Measurements from ENCODE around the gene MS4A12.
"Not testable (repeated sequence)": the region's sequence is repeated elsewhere in the genome, so short reads cannot be mapped to it uniquely, and the experiment has no call there.

MS4A12 gene, protein sequence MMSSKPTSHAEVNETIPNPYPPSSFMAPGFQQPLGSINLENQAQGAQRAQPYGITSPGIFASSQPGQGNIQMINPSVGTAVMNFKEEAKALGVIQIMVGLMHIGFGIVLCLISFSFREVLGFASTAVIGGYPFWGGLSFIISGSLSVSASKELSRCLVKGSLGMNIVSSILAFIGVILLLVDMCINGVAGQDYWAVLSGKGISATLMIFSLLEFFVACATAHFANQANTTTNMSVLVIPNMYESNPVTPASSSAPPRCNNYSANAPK

DNA sequence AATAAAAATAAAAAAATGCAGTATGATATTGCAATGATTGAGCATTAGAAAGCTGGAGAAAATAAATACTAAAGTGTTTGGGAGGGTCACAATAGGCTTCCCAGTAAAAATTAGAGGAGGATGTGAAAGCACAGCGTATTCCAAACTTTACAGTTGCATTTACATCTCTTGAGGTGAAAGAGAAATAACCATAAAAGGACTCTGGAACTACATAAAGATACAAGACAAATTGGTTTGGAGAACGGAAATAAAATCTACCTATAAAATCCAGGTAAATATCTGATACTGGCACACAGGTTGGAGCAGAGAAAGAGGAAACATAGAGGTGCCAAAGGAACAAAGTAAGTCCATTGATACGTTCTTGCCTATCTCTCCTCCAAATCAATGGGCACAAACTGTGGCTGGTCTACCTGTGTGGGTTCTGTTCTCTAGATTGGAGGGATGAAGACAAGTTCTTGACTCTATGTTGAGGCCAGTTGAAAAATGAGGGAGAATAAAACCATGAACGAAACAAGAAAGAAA, at the start of gene MS4A12:
MS4A12 (plus strand) TSS at position 291 of the 522 bp plus-strand sequence. CDS start 4,541 bp downstream, outside the sequence.
- no peak for DNase-seq (ENCODE audit: low read depth)

DNA sequence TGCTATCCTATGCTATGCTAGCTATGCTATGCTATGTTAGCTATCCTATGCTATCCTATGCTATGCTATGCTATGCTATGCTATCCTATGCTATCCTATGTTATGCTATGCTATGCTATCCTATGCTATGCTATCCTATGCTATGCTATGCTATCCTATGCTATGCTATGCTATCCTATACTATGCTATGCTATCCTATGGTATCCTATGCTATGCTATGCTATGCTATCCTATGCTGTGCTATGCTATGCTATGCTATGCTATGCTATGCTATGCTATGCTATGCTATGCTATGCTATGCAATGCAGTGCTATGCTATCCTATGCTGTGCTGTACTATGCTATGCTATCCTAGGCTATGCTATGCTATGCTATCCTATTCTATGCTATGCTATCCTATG, 45.5 kb upstream of the MS4A12 start:
- DNase-seq (ENCODE audit: low read depth): no peak

DNA sequence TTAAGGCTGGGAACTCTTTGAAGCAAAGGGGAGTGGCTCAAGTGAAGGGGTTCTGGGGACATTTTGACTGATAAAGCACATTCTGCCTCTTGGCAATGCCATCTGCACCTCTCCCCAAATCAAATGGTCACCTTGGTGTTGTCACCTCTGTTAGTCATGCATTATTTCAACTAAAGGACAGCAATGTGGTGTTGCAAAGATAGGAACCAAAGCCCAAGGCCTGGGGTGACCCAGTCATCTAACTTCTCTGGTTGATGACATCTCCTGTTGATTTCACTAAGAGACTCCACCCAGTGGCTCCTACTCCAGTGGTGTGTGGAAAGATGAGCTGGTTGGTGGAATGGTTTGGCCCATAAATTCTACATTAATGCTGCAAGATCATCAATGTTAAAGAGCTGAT, 44.7 kb upstream of the MS4A12 start:
- DNase-seq (ENCODE audit: low read depth): no peak

DNA sequence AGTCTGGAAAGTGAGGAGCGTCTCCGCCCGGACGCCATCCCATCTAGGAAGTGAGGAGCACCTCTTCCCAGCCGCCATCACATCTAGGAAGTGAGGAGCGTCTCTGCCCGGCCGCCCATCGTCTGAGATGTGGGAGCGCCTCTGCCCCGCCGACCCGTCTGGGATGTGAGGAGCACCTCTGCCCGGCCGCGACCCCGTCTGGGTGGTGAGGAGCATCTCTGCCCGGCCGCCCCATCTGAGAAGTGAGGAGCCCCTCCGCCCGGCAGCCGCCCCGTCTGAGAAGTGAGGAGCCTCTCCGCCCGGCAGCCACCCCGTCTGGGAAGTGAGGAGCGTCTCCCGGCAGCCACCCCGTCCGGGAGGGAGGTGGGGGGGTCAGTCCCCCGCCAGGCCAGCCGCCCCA, 41.4 kb upstream of the MS4A12 start:
- not testable (repeated sequence) for DNase-seq (ENCODE audit: low read depth)

DNA sequence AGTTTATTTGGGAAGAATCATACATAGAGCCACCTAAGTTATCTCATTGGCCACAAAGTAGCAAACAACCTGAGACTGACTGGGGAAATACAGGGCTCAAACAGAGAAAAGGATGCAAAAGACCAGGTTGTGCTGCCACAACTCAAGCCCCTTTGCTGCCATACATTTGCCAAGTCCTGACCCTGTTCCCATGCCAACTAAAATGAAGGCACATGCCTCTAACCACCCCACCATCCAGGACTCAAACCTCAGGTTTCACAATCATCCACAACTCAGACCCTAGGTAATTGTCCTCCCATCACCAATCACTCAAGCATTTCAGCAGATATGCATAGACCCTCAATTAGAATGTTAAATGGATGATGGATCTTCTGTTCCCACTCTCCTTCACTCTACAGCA, 38.4 kb upstream of the MS4A12 start:
- no peak for DNase-seq (ENCODE audit: low read depth)

DNA sequence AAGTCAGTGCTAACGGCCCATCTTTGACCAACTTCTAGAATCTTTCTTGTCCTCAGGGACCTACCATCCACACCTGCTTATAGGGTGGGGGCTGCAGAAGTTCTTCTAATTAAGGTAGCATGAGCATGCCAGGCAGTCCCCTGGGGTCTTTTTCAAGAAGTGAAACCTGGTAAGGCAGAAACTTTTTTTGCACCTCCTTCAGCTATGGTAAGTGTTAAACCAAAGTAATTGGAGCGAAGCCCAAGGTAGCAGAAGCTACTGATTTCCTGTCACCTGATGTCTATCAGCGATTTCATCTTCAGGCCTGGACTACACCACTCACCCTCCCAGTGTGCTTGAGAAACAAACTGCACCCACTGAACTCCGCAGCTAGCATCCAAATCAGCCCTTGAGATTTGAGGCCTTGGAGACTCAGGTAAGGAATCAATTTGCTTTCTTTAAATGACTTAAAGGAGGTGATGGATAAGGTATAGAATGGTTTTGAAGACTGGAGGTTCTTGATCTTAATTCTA, 37.0 kb upstream of the MS4A12 start, which contains the start of gene MS4A1:
MS4A1 (plus strand) TSS at position 317 of the 512 bp plus-strand sequence. CDS start 6,528 bp downstream, outside the sequence.
- DNase-seq (ENCODE audit: low read depth): no peak

DNA sequence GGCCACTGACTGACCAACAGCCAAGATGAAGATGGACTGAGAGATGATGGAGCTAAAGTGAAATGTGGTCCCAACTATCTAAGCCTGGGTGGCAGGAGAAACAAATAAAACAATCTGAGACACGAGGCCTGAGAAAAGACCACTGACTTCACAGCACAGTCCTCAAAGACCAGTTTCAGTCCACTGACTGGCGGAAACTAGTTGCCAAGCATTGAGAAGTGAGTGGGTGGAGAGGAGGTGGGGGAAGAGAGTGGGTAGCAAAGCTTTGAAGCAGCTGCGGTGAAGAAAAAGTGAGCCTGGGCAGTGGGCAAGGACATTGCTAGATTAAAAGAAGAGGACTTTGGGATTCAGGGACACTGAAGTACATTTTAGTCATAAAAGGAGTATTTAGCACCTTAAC, 35.0 kb upstream of the MS4A12 start:
- no peak for DNase-seq (ENCODE audit: low read depth)

DNA sequence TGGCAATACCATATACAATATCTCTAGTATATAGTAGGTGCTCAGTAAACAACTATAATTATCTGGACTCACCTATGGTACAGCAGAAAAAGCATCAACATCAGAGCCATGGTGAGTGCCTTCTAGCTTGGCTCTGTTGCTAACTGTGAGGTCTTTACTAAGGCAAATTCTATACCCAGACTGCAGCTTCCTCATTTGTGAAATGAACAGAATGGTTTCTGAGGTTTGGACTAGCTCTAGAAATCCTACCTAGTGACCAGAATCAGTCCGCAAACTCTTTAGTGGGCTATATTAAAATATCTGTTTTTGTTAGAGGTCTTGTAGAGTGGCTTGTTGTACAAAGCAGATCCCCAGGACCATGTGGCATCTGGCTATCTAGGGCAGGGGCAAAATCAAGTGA, 33.2 kb upstream of the MS4A12 start:
- DNase-seq (ENCODE audit: low read depth): no peak

DNA sequence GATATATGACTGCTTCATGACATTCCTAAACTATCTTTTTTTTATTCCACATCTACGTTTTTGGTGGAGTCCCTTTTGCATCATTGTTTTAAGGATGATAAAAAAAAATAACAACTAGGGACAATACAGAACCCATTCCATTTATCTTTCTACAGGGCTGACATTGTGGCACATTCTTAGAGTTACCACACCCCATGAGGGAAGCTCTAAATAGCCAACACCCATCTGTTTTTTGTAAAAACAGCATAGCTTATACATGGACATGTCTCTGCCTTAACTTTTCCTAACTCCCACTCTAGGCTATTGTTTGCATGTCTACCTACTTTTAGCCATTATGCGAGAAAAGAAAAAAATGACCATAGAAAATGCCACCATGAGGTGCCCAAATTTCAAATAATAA, 23.7 kb upstream of the MS4A12 start:
- DNase-seq (ENCODE audit: low read depth): no peak

DNA sequence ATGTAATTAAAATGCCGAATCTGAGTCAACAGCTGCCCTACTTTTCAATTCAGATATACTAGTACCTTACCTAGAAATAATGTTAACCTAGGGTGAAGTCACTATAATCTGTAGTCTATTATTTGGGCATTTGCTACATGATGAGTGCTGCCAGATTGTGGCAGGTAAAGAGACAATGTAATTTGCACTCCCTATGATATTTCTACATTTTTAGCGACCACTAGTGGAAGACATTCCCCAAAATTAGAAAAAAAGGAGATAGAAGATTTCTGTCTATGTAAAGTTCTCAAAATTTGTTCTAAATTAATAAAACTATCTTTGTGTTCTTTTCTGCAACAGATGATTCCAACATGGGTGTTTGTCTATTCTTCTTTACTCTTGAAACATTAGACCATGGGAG, 22.9 kb upstream of the MS4A12 start:
- no peak for DNase-seq (ENCODE audit: low read depth)

DNA sequence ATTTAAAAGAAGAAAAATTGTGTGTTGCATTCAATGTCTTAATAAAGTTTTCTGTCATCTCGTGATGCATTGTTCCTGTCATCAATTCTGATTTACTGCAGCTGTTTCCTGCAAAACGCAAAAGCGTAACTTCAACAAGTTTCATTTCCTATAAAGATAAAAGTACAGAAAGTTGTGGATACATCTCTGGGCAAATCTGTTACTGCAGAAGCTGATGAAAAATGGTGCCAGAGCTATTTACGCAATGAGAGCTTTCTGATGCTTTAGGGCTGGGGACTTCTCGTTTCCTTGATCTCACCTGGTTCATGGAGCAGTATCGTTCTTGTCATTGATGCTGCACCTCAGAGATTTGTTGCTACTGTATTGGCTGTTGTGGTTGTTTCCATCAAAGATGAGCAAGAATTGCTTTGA, 15.5 kb upstream of the MS4A12 start:
- DNase-seq (ENCODE audit: low read depth): no peak

DNA sequence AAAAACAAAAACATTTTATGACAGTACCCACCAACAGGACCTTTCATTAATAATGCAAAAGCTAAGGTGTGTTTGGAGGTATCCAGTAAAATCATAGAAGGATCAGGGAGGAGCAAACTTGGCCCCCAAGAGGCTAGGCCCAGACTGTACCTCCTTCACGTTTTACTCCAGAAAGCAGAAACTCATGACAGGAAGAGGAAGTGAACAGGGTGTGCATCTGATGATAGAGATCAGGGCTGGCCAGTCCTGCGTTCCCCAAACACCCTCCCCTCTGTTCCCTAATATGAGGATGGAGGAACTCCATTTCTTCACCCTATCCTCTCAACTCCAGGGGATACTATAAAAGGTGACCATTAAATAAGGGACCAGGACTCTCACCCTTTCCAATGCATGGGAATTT, 10.2 kb upstream of the MS4A12 start:
- DNase-seq (ENCODE audit: low read depth): no peak

DNA sequence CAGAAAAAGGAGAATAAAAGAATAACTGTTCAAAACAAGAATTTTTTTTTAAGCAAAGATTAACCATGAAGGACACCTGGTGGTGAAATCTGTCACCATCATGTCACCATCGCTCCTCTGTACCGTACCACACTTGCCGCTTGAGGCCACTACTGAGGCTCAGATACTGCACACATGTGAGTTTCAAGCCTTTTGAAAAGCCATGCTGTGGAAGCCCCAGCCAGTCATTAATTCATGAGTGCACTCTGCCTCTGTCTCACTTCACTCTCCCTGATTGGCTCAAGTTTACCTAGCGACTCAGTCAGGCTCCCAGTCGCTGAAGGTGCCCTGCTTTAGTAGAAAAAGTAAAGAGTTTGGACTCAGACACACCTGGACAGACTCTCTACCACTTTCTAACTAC, 6.6 kb upstream of the MS4A12 start:
- DNase-seq (ENCODE audit: low read depth): no peak

DNA sequence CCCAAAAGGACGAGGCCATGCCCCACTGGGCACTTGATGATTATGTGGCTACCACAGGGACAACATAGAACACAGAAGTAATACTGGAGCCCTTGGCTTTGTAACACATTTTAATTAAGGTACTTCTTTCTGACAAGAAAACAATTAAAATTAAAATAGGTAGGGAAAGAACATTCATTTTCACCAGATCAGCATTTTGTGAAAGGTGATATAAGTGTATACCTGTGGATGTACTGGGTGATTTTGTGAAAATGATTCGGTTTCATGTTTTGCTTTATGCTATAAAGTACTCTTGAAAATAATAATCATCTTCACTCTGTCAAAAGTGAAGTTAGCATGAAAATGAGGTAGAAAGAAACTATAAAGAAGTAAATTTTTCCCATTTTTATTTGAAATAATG, 876 bp downstream of the MS4A12 start:
- no peak for DNase-seq (ENCODE audit: low read depth)

DNA sequence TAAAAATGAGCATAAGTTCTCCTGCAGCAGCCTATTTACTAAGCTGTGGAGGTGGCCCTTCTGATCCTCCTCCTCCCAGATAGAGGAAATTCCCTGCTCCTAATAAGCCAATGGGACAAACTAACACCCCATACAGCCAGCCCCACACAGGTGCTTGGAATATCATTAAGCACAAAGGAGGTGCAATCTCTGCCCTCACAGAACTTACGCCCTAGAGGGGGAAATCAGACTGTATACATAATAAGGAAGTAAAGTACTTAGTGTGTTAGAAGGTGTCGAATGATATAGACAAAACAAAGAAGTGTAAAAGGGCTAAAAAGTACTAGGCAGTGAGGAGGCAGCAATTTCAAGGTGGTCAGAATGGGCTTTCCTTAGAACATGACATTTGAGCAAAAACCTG, 5.8 kb downstream of the MS4A12 start:
- no peak for DNase-seq (ENCODE audit: low read depth)

DNA sequence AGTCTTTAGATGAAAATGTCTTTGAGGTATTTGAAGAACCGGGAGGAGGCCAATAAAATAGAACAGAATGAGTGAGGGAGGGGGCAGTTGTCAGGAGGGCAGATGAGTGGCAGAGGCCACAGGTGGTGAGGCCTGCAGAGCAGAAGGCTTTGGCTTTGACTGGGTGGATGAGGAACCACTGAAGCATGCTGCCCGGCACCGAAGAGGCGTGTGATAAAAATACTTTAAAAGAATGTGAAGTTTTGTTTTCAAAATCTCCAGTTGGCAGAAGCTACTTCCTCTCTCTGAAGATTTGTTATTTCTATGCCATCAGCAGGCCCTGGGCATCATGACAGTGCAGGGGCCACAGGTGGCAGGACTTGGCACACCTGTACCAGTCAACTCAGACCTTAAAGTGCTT, 6.3 kb downstream of the MS4A12 start:
- DNase-seq (ENCODE audit: low read depth): no peak

DNA sequence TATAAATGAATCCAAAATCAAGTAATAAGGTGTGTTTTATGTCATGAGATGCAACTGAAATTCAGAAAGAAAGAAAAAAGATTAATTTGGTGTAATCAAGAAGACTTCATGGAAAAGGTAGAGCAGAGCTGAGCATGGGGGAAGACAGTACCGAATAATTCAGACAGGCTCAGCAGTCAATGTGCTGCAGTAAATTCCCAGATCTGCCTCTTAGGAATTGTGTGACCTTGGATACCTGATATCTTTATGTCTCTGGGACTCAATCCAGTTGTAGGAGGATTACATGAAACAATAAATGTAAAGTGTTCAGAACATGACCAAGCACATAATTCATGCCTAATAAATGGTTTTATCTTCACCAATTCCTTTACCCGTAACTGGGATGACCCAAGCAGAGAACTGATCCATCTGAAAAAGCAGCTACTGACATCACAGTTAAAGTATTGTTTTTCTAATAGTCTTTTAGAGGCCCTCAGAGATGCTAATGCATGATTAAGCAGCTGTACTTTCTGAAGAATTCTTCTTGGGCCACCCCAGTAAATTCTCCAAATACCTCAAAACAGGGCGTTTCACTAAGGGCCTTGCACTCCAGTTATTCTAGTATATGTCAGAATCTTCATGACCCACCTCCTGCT, 7.8 kb downstream of the MS4A12 start:
- DNase-seq (ENCODE audit: low read depth): no peak

DNA sequence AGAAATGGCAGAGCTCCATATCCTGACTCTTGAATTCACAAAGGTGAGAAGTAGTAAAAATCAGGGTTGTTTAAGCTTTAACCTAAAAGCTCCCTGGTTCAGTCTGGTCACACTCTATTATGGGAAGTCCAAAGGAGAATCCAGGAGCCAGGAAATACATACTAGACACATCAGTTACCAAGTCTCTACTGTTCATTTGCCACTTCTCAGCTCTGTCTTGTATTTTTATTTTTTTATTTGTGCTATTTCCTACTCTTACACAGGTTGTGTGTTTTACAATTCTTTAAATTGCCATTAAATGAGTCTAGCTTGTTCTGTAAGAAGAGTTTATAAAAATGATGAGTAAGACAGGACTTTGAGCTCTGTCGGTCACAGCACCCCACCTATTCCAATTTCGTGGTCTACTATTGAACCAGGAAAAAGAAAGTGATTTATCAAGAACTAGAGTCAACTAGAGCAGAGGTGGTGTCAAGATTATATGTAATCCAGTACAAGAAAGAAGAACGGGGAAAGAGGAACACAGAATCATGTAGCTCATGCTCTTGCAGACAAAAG, 9.7 kb downstream of the MS4A12 start:
- DNase-seq (ENCODE audit: low read depth): no peak

DNA sequence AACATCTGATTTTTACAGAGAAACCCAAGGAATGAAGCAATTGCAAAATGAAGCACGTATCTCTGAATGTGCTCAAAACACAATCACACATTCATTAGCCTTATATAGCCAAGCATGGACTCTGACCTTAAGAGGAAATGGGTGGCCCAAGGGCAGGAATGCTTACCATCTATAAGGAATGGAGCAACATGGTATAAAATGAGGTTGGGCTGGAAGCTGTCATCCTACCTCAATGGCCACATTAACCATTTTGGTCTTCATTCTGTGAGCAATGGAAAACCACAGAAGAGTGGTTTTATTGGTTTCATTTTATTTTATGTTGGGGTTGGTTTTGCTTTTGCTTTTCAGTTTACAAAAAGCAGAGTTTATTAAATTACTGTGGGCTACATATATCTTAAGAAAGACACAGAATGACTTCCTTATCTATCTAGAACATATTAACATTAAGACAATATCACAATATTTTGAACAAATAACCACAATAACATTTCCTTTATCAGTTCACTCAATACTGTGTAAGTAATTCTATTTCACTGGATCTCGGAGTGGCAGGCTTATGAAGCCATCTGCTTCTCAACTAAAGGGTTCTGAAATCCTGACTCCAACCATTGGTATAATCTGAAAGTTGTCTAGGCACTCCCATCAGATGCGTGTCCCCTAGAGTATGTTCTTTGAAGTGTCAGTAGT, 11.8 kb downstream of the MS4A12 start:
- no peak for DNase-seq (ENCODE audit: low read depth)

DNA sequence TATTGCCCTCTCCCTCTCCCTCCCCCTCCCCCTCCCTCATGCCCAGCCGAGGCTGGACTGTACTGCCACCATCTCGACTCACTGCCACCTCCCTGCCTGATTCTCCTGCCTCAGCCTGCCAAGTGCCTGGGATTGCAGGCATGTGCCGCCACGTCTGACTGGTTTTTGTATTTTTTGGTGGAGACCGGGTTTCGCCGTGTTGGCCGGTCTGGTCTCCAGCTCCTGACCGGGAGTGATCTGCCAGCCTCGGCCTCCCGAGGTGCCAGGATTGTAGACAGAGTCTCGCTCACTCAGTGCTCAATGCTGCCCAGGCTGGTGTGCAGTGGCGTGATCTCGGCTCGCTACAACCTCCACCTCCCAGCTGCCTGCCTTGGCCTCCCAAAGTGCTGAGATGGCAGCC, 17.0 kb downstream of the MS4A12 start:
- DNase-seq (ENCODE audit: low read depth): not testable (repeated sequence)

DNA sequence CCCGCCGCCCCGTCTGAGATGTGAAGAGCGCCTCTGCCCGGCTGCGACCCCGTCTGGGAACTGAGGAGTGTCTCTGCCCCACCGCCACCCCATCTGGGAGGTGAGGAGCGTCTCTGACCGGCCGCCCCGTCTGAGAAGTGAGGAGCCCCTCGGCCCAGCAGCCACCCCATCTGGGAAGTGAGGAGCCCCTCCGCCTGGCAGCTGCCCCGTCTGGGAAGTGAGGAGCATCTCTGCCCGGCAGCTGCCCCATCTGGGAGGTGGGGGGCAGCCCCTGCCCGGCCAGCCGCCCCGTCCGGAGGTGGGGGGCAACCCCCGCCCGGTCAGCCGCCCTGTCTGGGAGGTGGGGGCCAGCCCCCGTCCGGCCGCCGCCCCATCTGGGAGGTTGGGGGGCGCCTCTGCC, 17.6 kb downstream of the MS4A12 start:
- not testable (repeated sequence) for DNase-seq (ENCODE audit: low read depth)

DNA sequence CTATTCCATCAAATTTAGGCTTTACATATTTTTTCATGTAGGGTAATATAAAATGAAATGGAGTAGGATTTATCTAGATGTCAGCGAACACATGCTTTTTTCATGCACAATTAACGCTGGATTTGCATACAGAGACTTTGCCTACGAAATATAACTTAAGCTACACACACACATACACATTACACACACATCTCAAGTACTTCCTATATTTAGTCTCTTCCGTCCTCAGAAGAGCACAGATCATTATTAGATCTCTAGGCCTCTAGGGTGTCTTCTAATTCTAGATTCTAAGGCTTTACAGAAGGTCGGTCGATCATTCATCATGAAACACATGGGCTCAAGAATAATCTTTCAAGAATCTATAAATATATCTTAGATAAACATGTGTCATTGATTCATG, 18.8 kb downstream of the MS4A12 start:
- no peak for DNase-seq (ENCODE audit: low read depth)

Data from HS-5 (cell line).